HG02642 (cell line): ENCODE measurements around the gene MOSMO.
A peak's percentile ranks its signal among the peaks of the same experiment; 100 is the strongest.
"Not testable (repeated sequence)": the region's sequence is repeated elsewhere in the genome, so short reads cannot be mapped to it uniquely, and the experiment has no call there.

Experiments used
- ATAC-seq: cut with Tn5 transposase; IDR thresholded peaks from one replicate; pipeline ENCODE4 v1.9.1; 2021; ENCODE audit warnings: mild to moderate bottlenecking; ENCODE audit not compliant: unreplicated experiment, poor library complexity

The MOSMO gene

DNA sequence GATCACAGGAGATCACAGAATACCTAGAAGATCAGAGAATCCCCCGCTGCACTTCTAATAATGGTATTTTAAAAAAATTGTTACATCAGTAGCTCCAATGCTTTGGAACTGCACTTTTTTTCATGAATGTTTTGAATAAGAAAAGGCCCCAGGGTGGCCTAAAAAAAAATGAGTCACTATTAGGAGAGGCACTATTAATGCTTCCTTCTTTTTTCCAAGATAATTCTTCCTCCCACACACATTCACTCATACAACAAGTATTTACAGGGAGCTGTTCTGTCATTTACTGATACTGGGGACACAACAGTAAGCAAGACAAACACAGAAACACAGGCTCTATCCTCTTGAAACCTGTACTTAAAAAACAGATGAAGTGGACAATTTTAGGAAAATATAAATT, 6.3 kb upstream of the MOSMO start:
- no peak for ATAC-seq

DNA sequence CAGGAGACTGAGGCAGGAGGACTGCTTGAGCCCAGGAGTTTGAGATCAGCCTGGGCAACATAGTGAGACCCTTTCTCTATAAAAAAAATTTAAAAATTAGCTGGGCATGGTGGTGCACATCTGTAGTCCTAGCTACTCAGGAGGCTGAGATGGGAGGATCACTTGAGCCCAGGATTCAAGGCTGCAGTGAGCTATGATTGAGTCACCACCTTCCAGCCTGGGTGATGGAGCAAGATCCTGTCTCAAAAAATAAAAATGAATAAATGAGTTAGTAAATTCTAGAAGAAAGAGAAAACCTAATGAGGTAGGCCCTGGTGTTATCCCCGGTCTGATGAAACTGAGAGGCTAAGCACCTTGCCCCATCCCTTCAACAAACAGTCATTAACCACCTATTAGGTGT, 5.9 kb upstream of the MOSMO start:
- ATAC-seq: not testable (repeated sequence)

DNA sequence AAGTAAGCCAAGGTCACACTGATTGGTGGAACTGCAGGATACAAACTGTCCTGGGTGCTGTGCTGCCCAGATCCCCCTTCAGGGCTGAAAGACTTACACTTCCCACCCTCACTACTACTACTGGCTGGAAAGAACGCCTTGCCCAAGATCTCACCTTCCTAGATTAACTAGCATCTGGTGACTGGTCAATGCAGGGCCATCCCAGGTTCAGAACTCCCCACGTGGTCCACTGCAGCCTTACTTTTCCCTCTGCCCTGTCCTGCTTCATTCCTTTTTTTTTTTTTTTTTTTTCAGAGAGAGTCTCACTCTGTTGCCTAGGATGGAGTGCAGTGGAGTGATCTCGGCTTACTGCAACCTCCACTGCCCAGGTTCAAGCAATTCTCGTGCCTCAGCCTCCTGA, 4.7 kb upstream of the MOSMO start:
- ATAC-seq: no peak

DNA sequence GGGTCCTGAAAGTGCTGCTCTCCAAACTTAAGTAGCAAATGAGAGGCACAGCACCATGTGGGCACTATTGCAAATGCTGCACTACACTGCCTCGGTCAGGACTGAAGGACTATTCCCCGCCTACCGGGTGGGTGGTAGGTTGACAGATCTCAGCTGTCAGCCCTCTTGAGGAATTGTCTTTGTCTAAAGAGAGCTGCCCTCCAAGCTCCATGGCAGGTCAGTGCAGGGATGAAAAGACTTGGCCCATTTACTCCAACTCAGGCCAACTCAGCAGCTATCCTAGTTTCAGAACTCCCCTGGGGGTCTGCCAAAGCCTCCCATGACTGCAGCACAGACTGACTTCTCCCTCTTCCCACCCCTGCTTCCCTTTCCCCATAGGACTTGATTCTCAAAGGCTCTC, 3.6 kb upstream of the MOSMO start:
- ATAC-seq: no peak

DNA sequence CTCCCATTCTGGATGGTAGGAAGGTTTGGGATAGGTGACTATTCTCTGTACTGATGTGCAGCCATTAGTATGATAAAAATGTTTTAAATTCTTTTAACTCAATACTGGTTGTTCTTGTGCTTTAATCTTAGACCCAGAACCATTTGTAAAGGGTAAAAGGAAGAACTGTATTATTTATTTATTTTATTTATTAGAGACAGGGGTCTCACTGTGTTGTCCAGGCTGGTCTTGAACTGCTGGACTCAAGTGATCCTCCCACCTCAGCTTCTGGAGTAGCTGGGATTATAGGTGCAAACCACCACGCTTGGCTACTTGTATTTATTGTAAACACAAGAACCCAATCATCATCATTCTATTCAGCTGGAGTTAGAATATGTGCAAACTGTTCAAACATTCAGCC, 2.2 kb upstream of the MOSMO start:
- ATAC-seq: no peak

DNA sequence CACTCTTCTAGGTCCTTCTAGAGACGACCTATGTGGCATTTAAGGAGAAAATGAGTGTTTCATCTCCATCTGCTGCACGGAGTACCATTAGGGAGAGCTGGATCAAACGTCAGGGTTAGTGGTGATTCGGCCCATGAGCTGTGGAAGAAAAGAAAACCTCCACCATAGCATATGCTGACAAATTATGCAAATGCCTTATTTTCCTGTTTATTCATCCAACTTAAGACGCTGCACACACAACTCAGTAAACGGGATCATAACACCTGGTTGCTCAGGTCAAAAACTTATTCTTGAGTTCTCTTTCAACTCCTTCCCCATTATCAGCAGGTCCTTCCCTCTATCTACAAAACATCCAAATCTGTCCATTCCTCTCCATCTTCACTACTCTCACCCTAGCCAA, 1.3 kb upstream of the MOSMO start:
- no peak for ATAC-seq

DNA sequence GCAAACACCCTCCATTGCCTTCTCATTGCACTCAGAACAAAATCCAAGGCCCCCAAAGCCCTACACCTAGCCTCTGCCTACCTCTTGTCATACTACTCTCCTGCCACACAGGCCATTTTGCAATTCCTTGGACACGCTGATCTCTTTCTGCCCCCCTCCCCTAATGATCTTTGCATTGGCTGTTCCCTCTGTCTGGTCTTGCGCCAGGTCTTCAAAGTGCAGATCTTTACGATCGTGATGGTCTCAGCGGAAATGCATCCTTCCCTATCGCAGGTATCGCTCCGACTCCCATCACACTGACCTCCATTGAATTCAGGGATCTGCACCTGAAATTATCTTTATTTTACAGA, 777 bp upstream of the MOSMO start:
- ATAC-seq: no peak

DNA sequence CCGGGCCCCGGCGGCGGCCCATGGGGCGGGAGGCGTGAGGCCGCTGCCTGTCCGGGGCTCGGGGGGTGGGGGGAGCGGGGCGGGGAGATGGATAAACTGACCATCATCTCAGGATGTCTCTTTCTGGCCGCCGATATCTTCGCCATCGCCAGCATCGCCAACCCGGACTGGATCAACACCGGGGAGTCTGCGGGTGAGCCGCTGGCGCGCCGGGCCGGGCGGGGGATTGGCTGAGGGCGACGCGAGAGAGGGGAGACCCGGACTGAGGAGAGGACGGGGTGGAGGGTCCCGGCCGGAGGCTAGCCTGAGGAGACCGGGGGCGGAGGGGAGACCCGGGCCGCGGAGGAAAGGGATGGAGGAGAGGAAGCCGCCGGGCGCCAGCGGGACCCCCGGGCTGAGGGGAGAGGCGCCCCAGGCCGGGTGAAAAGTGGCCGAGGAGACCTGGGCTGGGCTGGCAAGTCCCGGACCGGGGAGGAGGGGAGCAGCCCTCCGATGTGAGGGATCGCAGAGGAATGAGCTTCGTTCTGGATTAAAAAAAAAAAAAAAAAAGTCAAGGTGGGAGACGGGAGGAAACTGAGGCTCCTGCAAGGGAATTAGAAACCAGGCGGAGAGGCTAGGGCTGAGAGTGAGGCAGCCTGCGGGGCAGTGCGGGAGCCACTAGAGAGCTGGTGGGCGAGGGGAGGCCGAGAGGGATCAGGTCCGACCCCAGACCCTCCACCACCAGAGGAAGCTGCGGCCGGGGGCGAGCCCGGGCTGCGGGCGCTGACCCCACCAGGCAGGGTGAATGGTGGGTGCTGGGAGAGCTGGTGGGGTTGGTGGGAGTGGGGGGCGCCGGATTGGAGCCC, 526 bp downstream of the MOSMO start:
- ATAC-seq: peak; percentile 36

DNA sequence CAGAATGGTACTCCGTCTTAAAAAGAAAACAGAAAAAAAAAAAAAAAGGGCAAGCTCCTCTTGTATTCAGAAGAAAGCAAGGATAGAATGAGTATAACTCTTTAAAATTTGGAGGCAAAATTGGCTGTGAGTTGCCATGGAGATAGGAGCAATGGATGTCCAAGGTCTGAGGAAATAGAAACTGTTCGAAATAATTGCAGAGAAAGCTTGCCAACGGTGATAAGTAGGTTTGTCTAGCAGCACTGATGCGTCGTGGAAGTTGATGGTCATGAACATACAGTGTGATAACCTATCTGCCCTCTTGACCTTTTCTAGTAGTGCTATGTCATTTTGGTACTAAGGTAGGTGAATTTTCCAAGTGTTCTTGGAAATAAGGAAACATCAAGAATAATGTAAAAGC, 3.0 kb downstream of the MOSMO start:
- ATAC-seq: no peak

DNA sequence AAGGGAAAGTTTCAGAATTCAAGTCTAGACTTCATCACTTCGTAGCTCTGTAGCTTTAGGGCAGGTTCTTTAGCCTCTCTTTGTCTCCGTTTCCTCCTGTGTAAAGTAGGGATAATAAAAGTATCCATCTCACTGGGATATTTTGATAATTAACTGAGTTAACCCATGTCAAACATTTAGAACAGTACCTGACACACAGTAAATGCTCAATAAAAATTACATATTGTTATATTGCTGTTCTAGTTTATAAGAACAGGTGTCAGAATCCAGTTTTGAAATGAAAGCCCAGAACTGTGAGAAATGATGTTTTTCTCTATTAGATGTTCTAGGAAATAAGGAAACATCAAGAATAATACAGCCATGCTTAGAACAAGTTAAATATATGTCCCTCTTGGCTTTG, 4.3 kb downstream of the MOSMO start:
- ATAC-seq: no peak

DNA sequence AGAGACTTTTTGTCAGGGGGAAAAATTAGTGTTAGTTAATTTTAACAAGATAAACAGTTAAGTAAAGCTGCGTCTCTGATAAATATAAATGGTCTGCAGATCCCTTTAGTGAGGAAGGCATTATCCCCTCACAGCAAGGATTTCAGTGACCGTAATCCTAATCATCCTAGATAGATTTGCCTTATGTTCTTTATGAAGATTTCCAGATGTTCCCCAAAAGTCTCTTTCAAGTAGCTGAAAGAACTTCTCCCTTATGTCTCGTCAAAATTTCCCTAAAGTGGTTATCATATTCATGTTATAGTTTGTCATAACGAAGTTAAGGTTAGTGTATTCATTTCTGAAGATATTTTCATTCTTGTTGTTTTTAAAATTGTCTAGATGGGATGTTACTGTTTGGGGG, 5.6 kb downstream of the MOSMO start:
- no peak for ATAC-seq

DNA sequence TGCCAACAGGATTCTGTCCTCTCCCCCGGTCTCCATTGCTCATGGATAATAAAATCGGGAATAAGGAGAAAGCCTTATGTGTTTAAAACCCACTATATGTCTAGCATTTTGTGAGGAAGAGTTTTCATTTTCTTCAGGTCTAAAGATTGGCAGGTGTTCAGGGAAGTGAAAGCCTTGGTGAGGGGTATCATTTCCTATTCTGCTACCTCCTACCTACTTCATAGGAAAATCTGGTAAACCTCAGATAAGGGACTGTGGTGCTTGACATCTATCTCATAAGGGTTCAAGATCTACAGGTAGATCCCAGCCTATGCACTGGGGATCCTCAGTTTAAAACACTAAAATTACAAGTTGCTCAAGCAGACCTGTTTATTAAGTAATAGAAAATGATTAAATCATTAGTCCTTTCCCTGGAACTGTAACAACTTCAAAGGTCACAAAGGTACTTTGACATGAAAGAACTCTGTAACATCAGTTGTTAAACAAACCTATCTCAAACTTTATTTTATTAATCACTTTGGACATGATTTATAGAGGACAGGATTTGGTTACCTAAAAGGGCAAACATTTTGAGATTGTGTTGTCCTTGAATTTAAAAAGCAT, 6.5 kb downstream of the MOSMO start:
- ATAC-seq: no peak

DNA sequence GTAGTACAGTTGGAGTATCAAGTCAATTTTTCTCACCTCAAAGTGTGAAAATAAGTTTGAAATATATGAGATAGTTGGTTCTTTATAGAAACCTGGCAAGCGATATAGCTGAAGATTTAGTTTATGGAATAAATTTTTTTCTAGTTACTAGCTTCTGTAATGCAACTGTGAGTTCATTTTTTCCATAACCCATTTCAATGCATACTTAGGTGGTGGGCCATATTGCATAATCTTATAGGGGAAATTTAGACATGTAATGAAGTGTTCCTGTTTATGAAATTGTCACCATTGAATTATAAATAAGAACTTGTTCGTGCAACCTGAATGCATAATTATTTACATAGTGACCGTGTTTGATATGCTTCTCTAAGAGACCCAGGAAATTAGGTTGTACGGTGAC, 9.0 kb downstream of the MOSMO start:
- ATAC-seq: no peak

DNA sequence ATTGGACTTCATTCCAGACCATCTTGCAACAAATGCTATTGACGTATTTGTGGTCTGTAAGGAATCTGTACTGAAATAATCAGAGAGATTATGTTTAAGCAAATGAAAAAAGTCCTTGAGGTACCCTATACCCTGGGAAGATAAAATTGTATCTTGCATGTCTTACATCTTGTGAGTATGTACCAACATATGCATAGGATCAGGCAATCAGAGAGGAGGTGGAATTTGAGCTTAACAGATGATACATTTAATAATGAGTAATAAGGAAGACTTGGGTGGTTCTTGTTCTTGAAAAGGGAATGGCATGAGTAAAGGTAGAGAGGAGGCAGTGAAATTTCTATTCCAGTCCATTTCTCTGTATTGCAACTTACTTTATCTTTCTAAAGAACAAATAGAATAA, 10.6 kb downstream of the MOSMO start:
- no peak for ATAC-seq

DNA sequence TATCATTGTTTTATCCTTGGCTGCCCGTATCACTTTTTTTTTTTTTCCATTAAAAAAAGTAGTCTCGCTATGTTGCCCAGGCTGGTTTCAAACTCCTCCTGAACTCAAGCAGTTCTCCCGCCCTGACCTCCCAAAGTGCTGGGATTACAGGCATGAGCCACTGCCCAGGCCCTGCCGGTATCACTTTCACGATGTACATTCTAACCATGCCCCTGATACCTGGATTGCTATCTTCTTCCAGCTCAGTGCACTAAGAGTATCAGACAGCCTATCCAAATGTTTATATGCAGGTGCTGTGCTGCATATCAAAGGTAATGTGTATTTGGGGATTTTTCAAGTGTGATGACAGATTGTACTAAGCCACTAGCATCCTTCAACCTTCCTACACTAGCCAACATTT, 14.2 kb downstream of the MOSMO start:
- ATAC-seq: no peak

DNA sequence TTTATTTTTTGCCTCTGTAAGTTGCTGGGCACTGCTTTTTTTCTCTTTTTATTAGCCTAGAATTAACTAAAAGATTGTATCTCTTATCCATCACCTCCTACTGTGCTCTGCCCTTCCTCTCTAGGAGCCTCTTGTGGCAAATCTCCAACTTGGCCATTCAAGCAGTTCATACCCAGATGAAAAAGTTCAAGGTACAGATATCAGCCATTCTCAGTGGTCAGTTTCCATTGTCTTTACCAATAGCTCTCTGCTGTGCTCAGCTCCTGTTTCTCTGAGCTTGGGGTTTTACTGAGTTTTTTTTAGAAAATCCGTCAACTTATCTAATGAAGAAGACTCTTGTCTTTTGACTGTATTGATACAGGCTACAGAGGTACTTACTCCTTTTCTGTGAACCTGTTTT, 15.6 kb downstream of the MOSMO start:
- ATAC-seq: no peak

DNA sequence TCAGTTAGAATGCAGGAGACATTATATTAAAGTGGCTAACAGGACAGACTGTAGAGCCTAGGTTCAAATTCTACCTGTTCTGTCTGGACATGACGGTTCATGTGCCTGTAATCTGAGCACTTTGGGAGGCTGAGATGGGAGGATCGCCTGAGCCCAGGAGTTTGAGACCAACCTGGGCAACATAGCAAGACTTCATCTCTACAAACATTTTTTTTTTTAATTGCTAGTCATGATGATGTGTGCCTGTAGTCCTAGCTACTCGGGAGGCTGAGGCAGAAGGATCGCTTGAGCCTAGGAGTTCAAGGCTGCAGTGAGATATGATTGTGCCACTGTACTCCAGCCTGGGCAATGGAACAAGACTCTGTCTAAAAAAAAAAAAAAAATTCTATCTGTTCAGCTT, 16.9 kb downstream of the MOSMO start:
- ATAC-seq: not testable (repeated sequence)

DNA sequence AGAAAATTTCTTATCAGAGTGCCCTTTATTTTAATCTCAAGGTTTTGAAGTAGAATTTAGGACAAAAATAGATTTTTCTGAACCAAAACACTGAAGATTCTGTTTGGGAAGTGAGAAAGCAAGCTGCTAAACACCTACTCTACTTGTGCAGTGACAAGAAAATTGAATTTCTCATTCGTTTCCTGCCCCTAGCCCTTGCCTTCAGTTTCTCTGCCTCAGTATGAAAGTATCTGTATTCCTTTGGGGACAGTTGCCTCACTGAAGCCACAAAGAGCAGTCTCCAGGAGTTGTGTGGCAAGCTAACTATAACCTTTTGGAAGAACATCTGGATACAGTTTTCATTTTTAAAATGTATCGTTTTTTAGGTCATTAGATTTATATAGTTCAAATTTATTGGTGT, 19.7 kb downstream of the MOSMO start:
- ATAC-seq: no peak

DNA sequence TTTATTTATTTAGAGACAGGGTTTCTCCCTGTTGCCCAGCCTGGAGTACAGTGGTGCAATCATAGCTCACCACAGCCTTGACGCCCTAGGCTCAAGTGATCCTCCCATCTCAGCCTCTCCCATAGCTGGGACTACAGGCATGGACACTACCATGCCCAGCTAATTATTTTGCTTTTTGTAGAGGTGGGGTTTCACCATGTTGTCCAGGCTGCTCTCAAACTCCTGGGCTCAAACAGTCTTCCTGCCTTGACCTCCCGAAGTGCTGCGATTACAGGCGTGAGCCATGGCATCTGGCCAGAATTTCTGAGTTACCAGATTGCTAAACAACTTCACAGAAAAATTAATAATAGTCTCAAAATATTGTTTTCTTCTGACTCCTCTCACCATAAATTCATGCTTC, 21.7 kb downstream of the MOSMO start:
- ATAC-seq: no peak

DNA sequence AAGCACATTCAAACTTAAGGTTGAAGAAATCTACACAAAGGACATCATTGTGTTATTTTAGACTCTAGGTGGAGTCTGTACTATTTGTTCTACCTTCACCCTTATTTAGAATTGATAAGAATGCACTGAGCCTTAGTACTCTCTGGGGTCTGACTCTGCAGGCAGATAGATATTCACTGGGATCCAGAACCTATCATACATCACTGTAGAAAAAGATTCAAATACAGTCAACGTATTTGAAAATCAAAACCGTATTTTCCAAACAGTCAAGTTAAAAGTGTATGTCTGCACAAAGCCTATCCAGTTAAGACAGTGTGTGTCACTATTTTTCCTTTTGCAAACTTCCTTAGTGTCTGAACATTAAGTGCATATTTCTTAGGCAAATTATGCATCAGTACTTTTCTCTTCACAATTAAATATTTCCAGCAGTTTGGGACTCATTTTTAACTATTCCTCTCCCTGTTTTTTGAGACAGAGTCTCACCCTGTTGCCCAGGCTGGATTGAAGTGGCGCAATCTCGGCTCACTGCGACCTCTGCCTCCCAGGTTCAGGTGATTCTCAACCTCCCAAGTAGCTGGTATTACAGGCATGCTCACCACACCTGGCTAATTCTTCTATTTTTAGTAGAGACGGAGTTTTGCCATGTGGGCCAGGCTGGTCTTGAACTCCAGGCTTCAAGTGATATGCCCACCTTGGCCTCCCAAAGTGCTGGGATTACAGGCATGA, 22.3 kb downstream of the MOSMO start:
- ATAC-seq: no peak

DNA sequence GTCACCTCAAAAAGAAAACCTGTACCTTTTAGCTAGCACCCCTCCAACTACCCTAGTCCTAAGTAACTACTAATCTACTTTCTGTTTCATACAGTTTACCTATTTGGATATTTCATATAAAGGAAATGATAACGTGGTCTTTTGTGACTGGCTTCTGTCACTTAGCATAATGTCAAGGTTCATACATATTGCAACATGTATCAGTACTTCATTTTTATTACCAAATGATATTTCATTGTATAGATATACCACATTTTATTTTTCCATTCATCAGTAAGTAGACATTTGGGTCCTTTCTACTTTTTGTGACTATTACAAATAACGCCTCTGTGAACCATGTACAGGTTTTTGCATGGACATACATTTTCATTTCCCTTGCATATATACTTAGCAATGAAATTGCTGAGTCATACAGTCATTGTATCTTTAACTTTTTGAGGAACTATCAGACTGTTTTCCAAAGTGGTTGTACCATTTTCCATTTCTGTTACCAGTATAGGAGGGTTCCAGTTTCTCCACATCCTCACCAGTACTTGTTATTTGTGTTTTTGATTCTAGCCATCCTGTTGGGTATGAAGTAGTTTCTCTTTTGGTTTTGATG, 23.7 kb downstream of the MOSMO start:
- ATAC-seq: no peak
